ENCODE measurements around the gene IPO11. TPM values are rescaled to one million over a fixed set of nuclear protein-coding genes. Genes with fewer than 3 reads are reported as not detected.

Gene IPO11
- total RNA-seq, 2 experiments from 2014 or later, result 54.8 to 57.2 TPM

- peaks cover 7% of the 10 kb centered on the region for H3K36me3 Mint-ChIP-seq (ENCODE audit: low read depth)
- CTCF ChIA-PET, result interaction anchor here (0.6 kb wide), 1 partner anchor 281 kb away, joined by 4 read pairs; no protein-coding TSS in a partner anchor
Measured at GRCh38 chr5:62578540-62578939, 166.0 kb downstream of the IPO11 start, which contains the start of gene LRRC70. Gene LRRC70, plus strand, starts transcription at chr5:62578819. Its CDS starts 620 bp downstream, at chr5:62579439.

DNA sequence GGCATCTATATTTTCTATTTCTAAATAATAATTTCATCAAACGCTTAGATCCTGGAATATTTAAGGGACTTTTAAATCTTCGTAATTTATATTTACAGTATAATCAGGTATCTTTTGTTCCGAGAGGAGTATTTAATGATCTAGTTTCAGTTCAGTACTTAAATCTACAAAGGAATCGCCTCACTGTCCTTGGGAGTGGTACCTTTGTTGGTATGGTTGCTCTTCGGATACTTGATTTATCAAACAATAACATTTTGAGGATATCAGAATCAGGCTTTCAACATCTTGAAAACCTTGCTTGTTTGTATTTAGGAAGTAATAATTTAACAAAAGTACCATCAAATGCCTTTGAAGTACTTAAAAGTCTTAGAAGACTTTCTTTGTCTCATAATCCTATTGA, 167.2 kb downstream of the IPO11 start:
- Mint-ChIP-seq H3K27me3 (ENCODE audit: low read depth) (no peaks in the 10 kb centered on the region), H3K27ac (no peak overlapping the region), H3K4me1 (ENCODE audit: low read depth) (peaks cover 25% of the 10 kb centered on the region), H3K9me3 (no peaks in the 10 kb centered on the region), H3K4me3 (no peak overlapping the region), H3K36me3 (ENCODE audit: low read depth) (peaks cover 7% of the 10 kb centered on the region)
- intact Hi-C loops (cut with micrococcal nuclease), result loop anchor here (5.0 kb wide), 2 partner anchors 112 to 177 kb away; partner anchors contain the start of gene DIMT1
- DNase-seq, result no peak
- CTCF ChIA-PET, result no interaction called here

More at GRCh38 chr5:62578540-62578939, 166.0 kb downstream of the IPO11 start, which contains the start of gene LRRC70:
- DNase-seq, result no peak
- no peaks in the 10 kb centered on the region for H3K27me3 Mint-ChIP-seq (ENCODE audit: low read depth)
- intact Hi-C loops (cut with micrococcal nuclease), result loop anchor here (1.0 to 5.0 kb wide), 2 partner anchors 9 to 176 kb away; partner anchors contain the start of gene DIMT1
- H3K4me1 Mint-ChIP-seq (ENCODE audit: low read depth), result peaks cover 32% of the 10 kb centered on the region
- H3K4me3 Mint-ChIP-seq, result no peak within 1 kb of the TSS
- no peak within 1 kb of the TSS for H3K27ac Mint-ChIP-seq
- H3K9me3 Mint-ChIP-seq, result no peaks in the 10 kb centered on the region

DNA sequence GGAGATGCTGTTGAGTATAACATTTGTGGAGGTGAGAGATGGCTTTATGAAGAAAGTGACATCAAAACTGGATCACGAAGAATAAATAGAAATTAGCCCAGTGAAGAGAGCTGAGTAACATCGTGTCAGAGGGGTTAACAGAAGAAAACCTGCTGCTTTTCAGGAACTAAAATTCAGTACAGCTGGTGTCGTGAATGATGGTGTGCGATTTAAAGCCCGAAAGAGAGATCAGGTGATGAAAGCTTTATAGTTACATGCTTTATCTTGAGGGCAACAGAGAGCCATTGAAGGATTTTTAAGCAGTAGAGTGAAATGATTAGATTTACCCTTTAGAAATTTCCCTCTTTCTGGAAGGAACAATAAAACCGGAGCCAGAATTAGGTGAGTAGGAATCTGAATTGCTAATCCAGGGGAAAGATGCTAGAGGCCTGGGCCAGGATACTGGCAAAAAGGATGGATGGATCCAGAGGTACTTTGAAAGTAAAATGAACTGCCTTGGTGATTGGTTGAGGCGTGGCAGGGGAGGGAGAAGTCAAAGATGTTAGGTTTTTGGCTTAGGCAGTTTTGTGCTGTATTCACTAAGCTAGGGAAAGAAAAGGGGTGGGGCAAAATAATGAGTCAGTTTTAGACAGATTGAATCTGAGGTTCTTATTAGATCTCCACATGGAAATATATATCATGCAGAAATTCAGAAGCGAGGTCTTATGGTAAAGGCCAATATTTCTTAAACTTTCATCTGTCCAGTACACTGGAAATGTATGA, 169.5 kb downstream of the IPO11 start:
- CTCF ChIA-PET, result no interaction called here

GRCh38 chr5:62584391-62584790, 171.8 kb downstream of the IPO11 start:
- no peak overlapping the region for H3K27ac Mint-ChIP-seq
- peaks cover 22% of the 10 kb centered on the region for H3K36me3 Mint-ChIP-seq (ENCODE audit: low read depth)
- H3K4me3 Mint-ChIP-seq, result no peak overlapping the region
- peaks cover 24% of the 10 kb centered on the region for H3K4me1 Mint-ChIP-seq (ENCODE audit: low read depth)
- no peaks in the 10 kb centered on the region for H3K9me3 Mint-ChIP-seq
- intact Hi-C loops (cut with micrococcal nuclease), result loop anchor here (5.0 kb wide), 1 partner anchor 117 kb away; no protein-coding TSS in a partner anchor
- DNase-seq, result no peak
- CTCF ChIA-PET, result no interaction called here
- H3K27me3 Mint-ChIP-seq (ENCODE audit: low read depth), result no peaks in the 10 kb centered on the region

More for the DNA sequence above, 169.5 kb downstream of the IPO11 start:
- no peaks in the 10 kb centered on the region for H3K9me3 Mint-ChIP-seq
- H3K4me3 Mint-ChIP-seq, result no peak overlapping the region
- H3K27ac Mint-ChIP-seq, result no peak overlapping the region
- intact Hi-C loops (cut with micrococcal nuclease), result loop anchor here (5.0 kb wide), 1 partner anchor 115 kb away; no protein-coding TSS in a partner anchor
- H3K4me1 Mint-ChIP-seq (ENCODE audit: low read depth), result peaks cover 29% of the 10 kb centered on the region
- no peaks in the 10 kb centered on the region for H3K27me3 Mint-ChIP-seq (ENCODE audit: low read depth)
- DNase-seq, result no peak
- peaks cover 9% of the 10 kb centered on the region for H3K36me3 Mint-ChIP-seq (ENCODE audit: low read depth)

DNA sequence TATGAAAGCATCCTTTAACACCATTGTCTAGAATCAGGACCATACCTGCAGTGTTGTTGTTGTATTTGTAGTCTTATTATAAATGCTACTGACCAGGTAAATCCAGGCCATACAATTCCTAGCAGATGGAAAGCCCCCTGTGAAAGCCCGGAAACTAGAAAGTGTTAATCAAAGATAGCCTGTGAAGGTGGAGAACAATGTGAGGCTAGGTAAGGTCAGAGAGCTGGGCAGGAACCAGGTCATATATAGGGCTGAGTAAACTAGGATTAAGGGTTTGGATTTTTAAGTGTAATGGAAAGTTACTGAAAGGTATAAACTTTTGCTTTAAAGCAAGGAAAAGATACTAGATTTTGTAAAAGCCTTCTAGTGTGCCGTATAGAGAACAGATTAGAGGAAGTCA, 172.7 kb downstream of the IPO11 start:
- CTCF ChIA-PET, result interaction anchor here (1.6 kb wide), 1 partner anchor 142 kb away, joined by 6 read pairs; no protein-coding TSS in a partner anchor
- Mint-ChIP-seq H3K36me3 (ENCODE audit: low read depth) (peaks cover 24% of the 10 kb centered on the region), H3K4me1 (ENCODE audit: low read depth) (peaks cover 24% of the 10 kb centered on the region), H3K27me3 (ENCODE audit: low read depth) (no peaks in the 10 kb centered on the region), H3K27ac (no peak overlapping the region), H3K4me3 (no peak overlapping the region), H3K9me3 (no peaks in the 10 kb centered on the region)
- no peak for DNase-seq
- intact Hi-C loops (cut with micrococcal nuclease), result no loop called here

- no peak for DNase-seq
- Mint-ChIP-seq H3K36me3 (ENCODE audit: low read depth) (peaks cover 24% of the 10 kb centered on the region), H3K4me1 (ENCODE audit: low read depth) (peaks cover 22% of the 10 kb centered on the region), H3K4me3 (no peak overlapping the region), H3K27ac (no peak overlapping the region), H3K9me3 (no peaks in the 10 kb centered on the region), H3K27me3 (ENCODE audit: low read depth) (no peaks in the 10 kb centered on the region)
- CTCF ChIA-PET, result interaction anchor here (1.6 kb wide), 1 partner anchor 142 kb away, joined by 6 read pairs; no protein-coding TSS in a partner anchor
- intact Hi-C loops (cut with micrococcal nuclease), result no loop called here
Measured at GRCh38 chr5:62585751-62586150, 173.2 kb downstream of the IPO11 start.

GRCh38 chr5:62587737-62588136, 175.2 kb downstream of the IPO11 start:
- H3K4me1 Mint-ChIP-seq (ENCODE audit: low read depth), result peaks cover 12% of the 10 kb centered on the region
- intact Hi-C loops (cut with micrococcal nuclease), result no loop called here
- H3K27me3 Mint-ChIP-seq (ENCODE audit: low read depth), result no peaks in the 10 kb centered on the region
- no peak overlapping the region for H3K27ac Mint-ChIP-seq
- H3K9me3 Mint-ChIP-seq, result no peaks in the 10 kb centered on the region
- CTCF ChIA-PET, result no interaction called here
- no peak for DNase-seq
- H3K4me3 Mint-ChIP-seq, result no peak overlapping the region
- H3K36me3 Mint-ChIP-seq (ENCODE audit: low read depth), result peaks cover 33% of the 10 kb centered on the region

GRCh38 chr5:62588668-62589067, 176.1 kb downstream of the IPO11 start:
- peaks cover 37% of the 10 kb centered on the region for H3K36me3 Mint-ChIP-seq (ENCODE audit: low read depth)
- no peak for DNase-seq
- no peaks in the 10 kb centered on the region for H3K27me3 Mint-ChIP-seq (ENCODE audit: low read depth)
- no peak overlapping the region for H3K27ac Mint-ChIP-seq
- no peak overlapping the region for H3K4me3 Mint-ChIP-seq
- CTCF ChIA-PET, result interaction anchor here (1.4 kb wide), 1 partner anchor 11 kb away, joined by 6 read pairs; no protein-coding TSS in a partner anchor
- intact Hi-C loops (cut with micrococcal nuclease), result no loop called here
- no peaks in the 10 kb centered on the region for H3K9me3 Mint-ChIP-seq
- H3K4me1 Mint-ChIP-seq (ENCODE audit: low read depth), result peaks cover 12% of the 10 kb centered on the region

- H3K4me1 Mint-ChIP-seq (ENCODE audit: low read depth), result peaks cover 12% of the 10 kb centered on the region
- H3K4me3 Mint-ChIP-seq, result no peak overlapping the region
- H3K9me3 Mint-ChIP-seq, result no peaks in the 10 kb centered on the region
- intact Hi-C loops (cut with micrococcal nuclease), result no loop called here
- H3K27me3 Mint-ChIP-seq (ENCODE audit: low read depth), result no peaks in the 10 kb centered on the region
- no peak overlapping the region for H3K27ac Mint-ChIP-seq
- no peak for DNase-seq
- peaks cover 37% of the 10 kb centered on the region for H3K36me3 Mint-ChIP-seq (ENCODE audit: low read depth)
- CTCF ChIA-PET, result interaction anchor here (1.4 kb wide), 1 partner anchor 11 kb away, joined by 6 read pairs; no protein-coding TSS in a partner anchor
Measured at GRCh38 chr5:62589504-62589903, 176.9 kb downstream of the IPO11 start.

GRCh38 chr5:62590387-62590786, 177.8 kb downstream of the IPO11 start:
- DNase-seq, result no peak
- peaks cover 37% of the 10 kb centered on the region for H3K36me3 Mint-ChIP-seq (ENCODE audit: low read depth)
- peaks cover 5% of the 10 kb centered on the region for H3K4me1 Mint-ChIP-seq (ENCODE audit: low read depth)
- CTCF ChIA-PET, result interaction anchor here (1.4 kb wide), 1 partner anchor 10 kb away, joined by 6 read pairs; no protein-coding TSS in a partner anchor
- no peak overlapping the region for H3K27ac Mint-ChIP-seq
- H3K4me3 Mint-ChIP-seq, result no peak overlapping the region
- no peaks in the 10 kb centered on the region for H3K27me3 Mint-ChIP-seq (ENCODE audit: low read depth)
- intact Hi-C loops (cut with micrococcal nuclease), result no loop called here
- H3K9me3 Mint-ChIP-seq, result no peaks in the 10 kb centered on the region

- CTCF ChIA-PET, result no interaction called here
- Mint-ChIP-seq H3K9me3 (no peaks in the 10 kb centered on the region), H3K36me3 (ENCODE audit: low read depth) (peaks cover 30% of the 10 kb centered on the region), H3K4me3 (no peak overlapping the region), H3K4me1 (ENCODE audit: low read depth) (no peaks in the 10 kb centered on the region), H3K27ac (no peak overlapping the region), H3K27me3 (ENCODE audit: low read depth) (no peaks in the 10 kb centered on the region)
- no peak for DNase-seq
- intact Hi-C loops (cut with micrococcal nuclease), result no loop called here
Measured at GRCh38 chr5:62592558-62592957, 180.0 kb downstream of the IPO11 start.

GRCh38 chr5:62593331-62593730, 180.8 kb downstream of the IPO11 start:
- no peak overlapping the region for H3K27ac Mint-ChIP-seq
- no peaks in the 10 kb centered on the region for H3K4me1 Mint-ChIP-seq (ENCODE audit: low read depth)
- H3K4me3 Mint-ChIP-seq, result no peak overlapping the region
- no peak for DNase-seq
- H3K9me3 Mint-ChIP-seq, result no peaks in the 10 kb centered on the region
- H3K27me3 Mint-ChIP-seq (ENCODE audit: low read depth), result no peaks in the 10 kb centered on the region
- CTCF ChIA-PET, result no interaction called here
- peaks cover 28% of the 10 kb centered on the region for H3K36me3 Mint-ChIP-seq (ENCODE audit: low read depth)
- intact Hi-C loops (cut with micrococcal nuclease), result no loop called here
